DND-41 (cell line): Measurements from ENCODE around the gene NOL4L.

Experiments used
- EZH2 ChIP-seq: IDR thresholded peaks from 3 replicates; pipeline ENCODE4 v1.6.1; 2012; ENCODE audit warnings: borderline replicate concordance, low read depth, mild to moderate bottlenecking, moderate library complexity, low read length, inconsistent platforms; ENCODE audit not compliant: severe bottlenecking
- TF ChIP-seq, protein P1 (sequence below): IDR thresholded peaks from 2 replicates; pipeline ENCODE4 v1.5.1; 2012; ENCODE audit warnings: borderline replicate concordance, low read length, moderate library complexity, mild to moderate bottlenecking; ENCODE audit not compliant: poor library complexity, severe bottlenecking; ENCODE audit errors: extremely low read depth

DNA sequence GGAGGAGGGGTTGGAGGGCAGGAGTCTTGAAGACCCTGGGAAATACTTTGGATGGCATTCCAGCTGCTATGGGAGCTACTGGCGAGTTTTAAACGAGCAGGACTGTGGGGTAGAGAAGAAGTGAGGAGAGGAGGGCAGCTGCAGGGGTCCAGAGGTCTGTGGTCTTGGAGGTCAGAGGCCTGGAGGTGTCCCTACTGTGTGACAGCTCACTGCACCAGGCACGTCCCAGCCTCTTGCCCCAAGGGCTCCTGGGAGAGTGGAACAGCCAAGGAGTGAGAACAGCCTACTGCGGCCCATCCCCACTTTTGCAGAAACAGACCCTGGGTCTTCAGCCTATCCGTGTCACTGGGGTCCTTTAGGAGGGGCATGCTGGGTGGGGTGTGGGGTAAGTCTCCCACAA lies 2.9 kb upstream of the NOL4L start:
- TF ChIP-seq, protein P1, sequence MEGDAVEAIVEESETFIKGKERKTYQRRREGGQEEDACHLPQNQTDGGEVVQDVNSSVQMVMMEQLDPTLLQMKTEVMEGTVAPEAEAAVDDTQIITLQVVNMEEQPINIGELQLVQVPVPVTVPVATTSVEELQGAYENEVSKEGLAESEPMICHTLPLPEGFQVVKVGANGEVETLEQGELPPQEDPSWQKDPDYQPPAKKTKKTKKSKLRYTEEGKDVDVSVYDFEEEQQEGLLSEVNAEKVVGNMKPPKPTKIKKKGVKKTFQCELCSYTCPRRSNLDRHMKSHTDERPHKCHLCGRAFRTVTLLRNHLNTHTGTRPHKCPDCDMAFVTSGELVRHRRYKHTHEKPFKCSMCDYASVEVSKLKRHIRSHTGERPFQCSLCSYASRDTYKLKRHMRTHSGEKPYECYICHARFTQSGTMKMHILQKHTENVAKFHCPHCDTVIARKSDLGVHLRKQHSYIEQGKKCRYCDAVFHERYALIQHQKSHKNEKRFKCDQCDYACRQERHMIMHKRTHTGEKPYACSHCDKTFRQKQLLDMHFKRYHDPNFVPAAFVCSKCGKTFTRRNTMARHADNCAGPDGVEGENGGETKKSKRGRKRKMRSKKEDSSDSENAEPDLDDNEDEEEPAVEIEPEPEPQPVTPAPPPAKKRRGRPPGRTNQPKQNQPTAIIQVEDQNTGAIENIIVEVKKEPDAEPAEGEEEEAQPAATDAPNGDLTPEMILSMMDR = no peak
- no peak for TF ChIP-seq EZH2
